Endodermal cell (in vitro differentiated cells): Measurements from ENCODE around the gene SLC25A12. TPM values are rescaled to one million over a fixed set of nuclear protein-coding genes. Genes with fewer than 3 reads are reported as not detected.
"Not testable (repeated sequence)": the region's sequence is repeated elsewhere in the genome, so short reads cannot be mapped to it uniquely, and the experiment has no call there.

Experiments used
- DNase-seq: peaks from one replicate; pipeline ENCODE4 v3.0.0-alpha.2; 2017
- H3K27ac ChIP-seq: 2 replicates; pipeline ENCODE4 v1.5.1; 2013; ENCODE audit warnings: mild to moderate bottlenecking, low read depth, low read length, moderate library complexity
- H3K27me3 ChIP-seq: 2 replicates; pipeline ENCODE4 v1.6.1; 2013; ENCODE audit warnings: mild to moderate bottlenecking, low read length, moderate library complexity; ENCODE audit not compliant: insufficient read depth, control insufficient read depth, poor library complexity, severe bottlenecking
- H3K36me3 ChIP-seq: 2 replicates; pipeline ENCODE4 v1.7.0; 2013; ENCODE audit warnings: mild to moderate bottlenecking, low read length, moderate library complexity; ENCODE audit not compliant: control insufficient read depth, insufficient read depth
- H3K4me1 ChIP-seq: one replicate; pipeline ENCODE4 v1.7.0; 2013; ENCODE audit warnings: low read length; ENCODE audit not compliant: control insufficient read depth, insufficient read depth
- H3K4me3 ChIP-seq: 2 replicates; pipeline ENCODE4 v1.5.1; 2013; ENCODE audit warnings: mild to moderate bottlenecking, low read length, moderate library complexity
- H3K9ac ChIP-seq: 2 replicates; pipeline ENCODE4 v1.6.1; 2013; ENCODE audit warnings: mild to moderate bottlenecking, low read length, moderate library complexity; ENCODE audit not compliant: poor library complexity, severe bottlenecking; ENCODE audit errors: extremely low read depth
- H3K9me3 ChIP-seq: 2 replicates; pipeline ENCODE4 v1.6.1; 2013; ENCODE audit warnings: mild to moderate bottlenecking, low read length, moderate library complexity; ENCODE audit not compliant: control insufficient read depth
- H3K27ac Mint-ChIP-seq: 2 replicates; pipeline ENCODE4 v1.8.0; 2020; ENCODE audit warnings: mixed read lengths
- H3K27me3 Mint-ChIP-seq: 2 replicates; pipeline ENCODE4 v1.8.0; 2021; ENCODE audit warnings: mild to moderate bottlenecking, mixed read lengths; ENCODE audit not compliant: insufficient read depth
- H3K36me3 Mint-ChIP-seq: 2 replicates; pipeline ENCODE4 v1.8.0; 2020; ENCODE audit warnings: low read depth, mixed read lengths
- H3K4me1 Mint-ChIP-seq: 2 replicates; pipeline ENCODE4 v1.8.0; 2020; ENCODE audit warnings: mixed read lengths
- H3K4me3 Mint-ChIP-seq: 2 replicates; pipeline ENCODE4 v1.8.0; 2020; ENCODE audit warnings: mild to moderate bottlenecking, moderate library complexity, mixed read lengths
- H3K9me3 Mint-ChIP-seq: 2 replicates; pipeline ENCODE4 v1.8.0; 2020; ENCODE audit warnings: mild to moderate bottlenecking, mixed read lengths
- whole genome bisulfite sequencing, 2 experiments: methylation state at CpG; one replicate each; pipeline versions ENCODE4 v1.1.5 to v1.1.7; 2013; ENCODE audit warnings: missing lambda C conversion rate in 2 of 2, mixed read lengths in 1 of 2; ENCODE audit not compliant: insufficient coverage in 1 of 2, insufficient read length in 1 of 2; 5-methylcytosine and 5-hydroxymethylcytosine counted together
- total RNA-seq, 2 donors: library from RNA; stranded (reverse); fragmentation: NEBNext Ultra II Directional in 1 of 2; extraction: Animal tissue kit (Norgen Biotek cat#: 25700) in 1 of 2; gene quantifications; 2 replicates in 1 of 2; 3 replicates in 1 of 2; pipeline ENCODE4 v1.2.1, GENCODE V29; 2021
- TF ChIP-seq, protein P1 (sequence below): fragments of 200-600 bp; sonication (generic); conservative IDR thresholded peaks from 2 replicates; pipeline ENCODE4 v1.5.0; 2021; ENCODE audit warnings: antibody characterized with exemption, mild to moderate bottlenecking

SLC25A12 gene
- total RNA-seq, 2 donors from 2014 or later: 0.55 to 3.1 TPM

DNA sequence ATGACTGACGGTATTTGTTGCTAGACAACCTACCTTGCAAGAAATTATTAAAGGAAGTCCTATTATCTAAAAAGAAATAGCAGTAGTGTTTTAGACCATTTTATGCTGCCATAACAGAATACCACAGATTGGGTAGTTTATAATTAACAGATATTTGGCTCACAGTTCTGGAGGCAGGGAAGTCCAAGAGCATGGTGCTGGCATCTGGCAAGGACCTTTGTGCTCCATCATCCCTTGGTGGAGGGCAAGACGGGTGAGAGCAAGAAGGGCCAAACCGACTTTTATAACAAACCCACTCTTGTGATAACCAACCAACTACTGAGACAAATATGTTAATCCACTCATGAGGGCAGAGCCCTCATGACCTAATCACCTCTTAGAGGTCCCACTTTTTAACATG lies 115.5 kb downstream of the SLC25A12 start:
- H3K9ac ChIP-seq: no peak overlapping the region
- Mint-ChIP-seq H3K27ac (no peak overlapping the region), H3K36me3 (peaks cover 14% of the 10 kb centered on the region), H3K9me3 (peaks cover 51% of the 10 kb centered on the region), H3K4me1 (no peaks in the 10 kb centered on the region), H3K4me3 (no peak overlapping the region), H3K27me3 (no peaks in the 10 kb centered on the region)
- no peak overlapping the region for H3K27ac ChIP-seq
- peaks cover 33% of the 10 kb centered on the region for H3K9me3 ChIP-seq
- no peaks in the 10 kb centered on the region for H3K27me3 ChIP-seq
- no peak overlapping the region for H3K4me3 ChIP-seq
- H3K36me3 ChIP-seq: no peaks in the 10 kb centered on the region
- WGBS, 2 experiments: 96% methylated on average over 3 of the region's 3 CpGs; no CpG with 5 or more reads in 1 of the 2 experiments
- no peaks in the 10 kb centered on the region for H3K4me1 ChIP-seq
- no peak for DNase-seq
- TF ChIP-seq, protein P1, sequence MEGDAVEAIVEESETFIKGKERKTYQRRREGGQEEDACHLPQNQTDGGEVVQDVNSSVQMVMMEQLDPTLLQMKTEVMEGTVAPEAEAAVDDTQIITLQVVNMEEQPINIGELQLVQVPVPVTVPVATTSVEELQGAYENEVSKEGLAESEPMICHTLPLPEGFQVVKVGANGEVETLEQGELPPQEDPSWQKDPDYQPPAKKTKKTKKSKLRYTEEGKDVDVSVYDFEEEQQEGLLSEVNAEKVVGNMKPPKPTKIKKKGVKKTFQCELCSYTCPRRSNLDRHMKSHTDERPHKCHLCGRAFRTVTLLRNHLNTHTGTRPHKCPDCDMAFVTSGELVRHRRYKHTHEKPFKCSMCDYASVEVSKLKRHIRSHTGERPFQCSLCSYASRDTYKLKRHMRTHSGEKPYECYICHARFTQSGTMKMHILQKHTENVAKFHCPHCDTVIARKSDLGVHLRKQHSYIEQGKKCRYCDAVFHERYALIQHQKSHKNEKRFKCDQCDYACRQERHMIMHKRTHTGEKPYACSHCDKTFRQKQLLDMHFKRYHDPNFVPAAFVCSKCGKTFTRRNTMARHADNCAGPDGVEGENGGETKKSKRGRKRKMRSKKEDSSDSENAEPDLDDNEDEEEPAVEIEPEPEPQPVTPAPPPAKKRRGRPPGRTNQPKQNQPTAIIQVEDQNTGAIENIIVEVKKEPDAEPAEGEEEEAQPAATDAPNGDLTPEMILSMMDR: no peak

DNA sequence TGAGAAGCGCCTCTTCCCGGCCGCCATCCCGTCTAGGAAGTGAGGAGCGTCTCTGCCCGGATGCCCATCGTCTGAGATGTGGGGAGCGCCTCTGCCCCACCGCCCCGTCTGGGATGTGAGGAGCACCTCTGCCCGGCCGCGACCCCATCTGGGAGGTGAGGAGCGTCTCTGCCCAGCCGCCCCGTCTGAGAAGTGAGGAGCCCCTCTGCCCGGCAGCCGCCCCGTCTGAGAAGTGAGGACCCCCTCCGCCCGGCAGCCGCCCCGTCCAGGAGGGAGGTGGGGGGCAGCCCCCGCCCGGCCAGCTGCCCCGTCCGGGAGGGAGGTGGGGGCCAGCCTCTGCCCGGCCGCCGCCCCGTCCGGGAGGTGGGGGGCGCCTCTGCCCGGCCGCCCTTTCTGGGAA lies 119.5 kb downstream of the SLC25A12 start:
- DNase-seq, H3K4me1 ChIP-seq, H3K36me3 ChIP-seq, H3K27me3 Mint-ChIP-seq, H3K27ac ChIP-seq, H3K27ac Mint-ChIP-seq, H3K4me1 Mint-ChIP-seq, H3K9ac ChIP-seq, H3K4me3 ChIP-seq, H3K27me3 ChIP-seq, H3K4me3 Mint-ChIP-seq: not testable (repeated sequence)
- peaks cover 74% of the 10 kb centered on the region for H3K9me3 Mint-ChIP-seq
- H3K9me3 ChIP-seq: peaks cover 62% of the 10 kb centered on the region
- WGBS, 2 experiments: 96% methylated on average over 29 of the region's 35 CpGs; no CpG with 5 or more reads in 1 of the 2 experiments
- peaks cover 20% of the 10 kb centered on the region for H3K36me3 Mint-ChIP-seq

DNA sequence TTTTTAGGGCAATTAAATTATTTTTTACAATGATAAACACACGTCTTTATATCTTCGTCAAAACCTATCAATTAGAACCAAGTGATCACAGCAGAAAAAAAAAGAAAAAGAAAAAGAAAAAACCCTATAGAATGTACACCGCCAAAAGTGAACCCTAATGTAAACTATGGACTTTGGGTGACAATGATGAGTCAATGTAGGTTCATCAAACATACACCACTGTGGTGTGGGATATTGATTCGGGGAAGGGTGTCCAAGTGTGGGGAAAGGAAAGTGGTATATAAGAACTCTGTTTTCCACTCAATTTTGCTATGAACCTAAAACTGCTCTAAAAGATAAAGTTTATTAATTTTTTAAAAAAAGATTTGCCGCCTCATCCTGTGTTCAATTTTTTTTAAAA lies 121.7 kb downstream of the SLC25A12 start:
- Mint-ChIP-seq H3K4me1 (no peaks in the 10 kb centered on the region), H3K27me3 (no peaks in the 10 kb centered on the region), H3K27ac (no peak overlapping the region), H3K36me3 (peaks cover 23% of the 10 kb centered on the region), H3K9me3 (peaks cover 63% of the 10 kb centered on the region), H3K4me3 (no peak overlapping the region)
- H3K27me3 ChIP-seq: no peaks in the 10 kb centered on the region
- TF ChIP-seq, protein P1: no peak
- no peak overlapping the region for H3K27ac ChIP-seq
- peaks cover 46% of the 10 kb centered on the region for H3K9me3 ChIP-seq
- no peaks in the 10 kb centered on the region for H3K4me1 ChIP-seq
- WGBS, 2 experiments: 88% methylated on average over 3 of the region's 5 CpGs; no CpG with 5 or more reads in 1 of the 2 experiments
- H3K4me3 ChIP-seq: no peak overlapping the region
- DNase-seq: no peak
- no peak overlapping the region for H3K9ac ChIP-seq
- no peaks in the 10 kb centered on the region for H3K36me3 ChIP-seq

GRCh38 chr2:171771463-171771862 lies 122.6 kb downstream of the SLC25A12 start:
- H3K27me3 Mint-ChIP-seq: no peaks in the 10 kb centered on the region
- TF ChIP-seq, protein P1: no peak
- Histone ChIP-seq H3K9ac (no peak overlapping the region), H3K27ac (no peak overlapping the region), H3K4me1 (no peaks in the 10 kb centered on the region), H3K27me3 (no peaks in the 10 kb centered on the region), H3K36me3 (no peaks in the 10 kb centered on the region), H3K4me3 (no peak overlapping the region), H3K9me3 (peaks cover 41% of the 10 kb centered on the region)
- H3K4me3 Mint-ChIP-seq: no peak overlapping the region
- no peak for DNase-seq
- H3K36me3 Mint-ChIP-seq: peaks cover 23% of the 10 kb centered on the region
- no peak overlapping the region for H3K27ac Mint-ChIP-seq
- H3K9me3 Mint-ChIP-seq: peaks cover 59% of the 10 kb centered on the region
- no peaks in the 10 kb centered on the region for H3K4me1 Mint-ChIP-seq
